Sigmoid colon (tissue), 7 donors: ENCODE measurements around the gene JMJD1C. TPM values are rescaled to one million over a fixed set of nuclear protein-coding genes. Genes with fewer than 3 reads are reported as not detected.

Experiments
- DNase-seq: peaks from one replicate; pipeline ENCODE4 v3.0.0-alpha.2; 2019
- H3K27ac ChIP-seq, 4 donors: fragments of 200-600 bp; sonication (generic); one replicate each; pipeline ENCODE4 v1.5.1; 2016 to 2019; ENCODE audit warnings: mild to moderate bottlenecking in 1 of 4
- H3K27me3 ChIP-seq, 3 donors: fragments of 200-600 bp; sonication (generic); one replicate each; pipeline ENCODE4 v1.5.1; 2019; ENCODE audit warnings: mild to moderate bottlenecking in 1 of 3
- H3K36me3 ChIP-seq, 4 donors: fragments of 200-600 bp; sonication (generic); one replicate each; pipeline ENCODE4 v1.5.1; 2016 to 2019
- H3K4me1 ChIP-seq, 4 donors: fragments of 200-600 bp; sonication (generic); one replicate each; pipeline ENCODE4 v1.5.1; 2017 to 2019
- H3K4me3 ChIP-seq, 4 donors: fragments of 200-600 bp; sonication (generic); one replicate each; pipeline ENCODE4 v1.5.1; 2017 to 2019; ENCODE audit warnings: mild to moderate bottlenecking in 2 of 4, moderate library complexity in 1 of 4
- H3K9me3 ChIP-seq, 4 donors: fragments of 200-600 bp in 3 of 4; sonication (generic) in 3 of 4; one replicate each; pipeline versions ENCODE4 v1.5.1 to v1.6.1; 2013 to 2019
- EP300 ChIP-seq, 4 donors: sonication (generic); formaldehyde crosslinking; IDR thresholded peaks; one replicate each; pipeline ENCODE4 v1.6.1; 2017; ENCODE audit warnings: antibody characterized with exemption in 4 of 4
- POLR2A ChIP-seq, 2 donors: fragments of 450-650 bp; IDR thresholded peaks; one replicate each; pipeline ENCODE4 v1.6.1; 2016; ENCODE audit warnings: antibody characterized with exemption in 2 of 2, mild to moderate bottlenecking in 2 of 2, moderate library complexity in 2 of 2
- POLR2AphosphoS5 ChIP-seq, 4 donors: sonication (generic); formaldehyde crosslinking; IDR thresholded peaks; one replicate each; pipeline ENCODE4 v1.6.1; 2017; ENCODE audit warnings: antibody characterized with exemption in 4 of 4
- WGBS, 2 donors: extraction: QIAGEN DNeasy Blood & Tissue Kit; methylation state at CpG; one replicate each; pipeline ENCODE4 v1.1.7; 2013; 5-methylcytosine and 5-hydroxymethylcytosine counted together
- intact Hi-C: fragments of 100-400 bp; cut with DNase I; formaldehyde crosslinking; loops from one replicate; pipeline ENCODE4 v1.15.1; 2023
- polyA plus RNA-seq, 3 donors: library from polyadenylated mRNA; stranded (reverse); fragments of 200-250 nt; gene quantifications; one replicate each; pipeline ENCODE4 v1.2.3, GENCODE V29; 2013
- total RNA-seq, 4 donors: library from RNA; depleted of rRNA; stranded (reverse); fragments of >200 nt; gene quantifications; one replicate each; pipeline ENCODE4 v1.1.0, GENCODE V29; 2016
- TF ChIP-seq, protein P1 (sequence below), 4 experiments: fragments of 450-650 bp in 3 of 4; fragments of 200-600 bp in 1 of 4; IDR thresholded peaks; one replicate each; pipeline ENCODE4 v1.5.1; 2016 to 2019; ENCODE audit warnings: antibody characterized with exemption in 4 of 4, mild to moderate bottlenecking in 3 of 4, moderate library complexity in 2 of 4
- donor health status: healthy with polysubstance abuse.
- donor health status: Bipolar disorder and iron deficiency.
- donor health status: healthy.

The JMJD1C gene
- total and polyA plus RNA-seq, 7 donors, result 13.2 to 134 (median 94.2) TPM

DNA sequence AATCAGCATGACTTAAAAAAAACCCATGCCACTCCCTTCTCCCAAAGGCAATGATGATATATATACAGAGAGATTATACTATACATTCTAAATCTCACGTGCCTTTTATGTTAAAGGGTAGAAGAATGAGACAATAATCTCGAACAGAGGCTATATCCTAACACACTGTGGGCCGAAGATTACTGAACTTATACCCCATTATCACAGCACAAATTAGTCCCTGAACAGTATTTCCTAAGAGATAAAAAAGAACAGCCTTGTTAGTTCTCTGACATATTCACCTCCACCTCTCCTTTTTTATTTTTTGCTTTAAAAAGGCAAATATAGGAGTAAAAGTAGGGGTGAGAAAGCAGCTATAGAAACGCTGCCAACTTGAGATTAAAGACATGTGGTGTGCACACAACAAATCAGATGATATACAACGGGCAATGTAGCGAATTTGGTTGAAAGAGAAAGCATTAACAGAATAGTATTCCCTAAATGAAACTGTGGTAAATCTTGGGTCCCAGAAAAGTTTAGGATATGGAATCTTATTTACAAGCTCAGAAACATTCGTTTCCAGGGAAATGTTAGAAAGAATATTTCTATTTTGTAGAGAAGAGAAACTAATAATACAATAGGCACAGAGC, 69.5 kb downstream of the JMJD1C start:
- TF ChIP-seq POLR2AphosphoS5 (IDR thresholded peaks at IDR 0.05) (no peak), EP300 (IDR thresholded peaks at IDR 0.05) (no peak), POLR2A (IDR thresholded peaks at IDR 0.05) (no peak)
- TF ChIP-seq, protein P1, sequence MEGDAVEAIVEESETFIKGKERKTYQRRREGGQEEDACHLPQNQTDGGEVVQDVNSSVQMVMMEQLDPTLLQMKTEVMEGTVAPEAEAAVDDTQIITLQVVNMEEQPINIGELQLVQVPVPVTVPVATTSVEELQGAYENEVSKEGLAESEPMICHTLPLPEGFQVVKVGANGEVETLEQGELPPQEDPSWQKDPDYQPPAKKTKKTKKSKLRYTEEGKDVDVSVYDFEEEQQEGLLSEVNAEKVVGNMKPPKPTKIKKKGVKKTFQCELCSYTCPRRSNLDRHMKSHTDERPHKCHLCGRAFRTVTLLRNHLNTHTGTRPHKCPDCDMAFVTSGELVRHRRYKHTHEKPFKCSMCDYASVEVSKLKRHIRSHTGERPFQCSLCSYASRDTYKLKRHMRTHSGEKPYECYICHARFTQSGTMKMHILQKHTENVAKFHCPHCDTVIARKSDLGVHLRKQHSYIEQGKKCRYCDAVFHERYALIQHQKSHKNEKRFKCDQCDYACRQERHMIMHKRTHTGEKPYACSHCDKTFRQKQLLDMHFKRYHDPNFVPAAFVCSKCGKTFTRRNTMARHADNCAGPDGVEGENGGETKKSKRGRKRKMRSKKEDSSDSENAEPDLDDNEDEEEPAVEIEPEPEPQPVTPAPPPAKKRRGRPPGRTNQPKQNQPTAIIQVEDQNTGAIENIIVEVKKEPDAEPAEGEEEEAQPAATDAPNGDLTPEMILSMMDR (IDR thresholded peaks at IDR 0.05), result no peak
- H3K9me3 ChIP-seq, result no peaks in the 10 kb centered on the region
- H3K4me1 ChIP-seq, result no peaks in the 10 kb centered on the region
- H3K36me3 ChIP-seq, result no peaks in the 10 kb centered on the region
- no peaks in the 10 kb centered on the region for H3K27me3 ChIP-seq
- intact Hi-C loops, result no loop called here
- no peak for DNase-seq
- no peak overlapping the region for H3K4me3 ChIP-seq
- 68 to 77% methylated on average over 7 of the region's 7 CpGs for WGBS, 2 donors
- H3K27ac ChIP-seq, result no peak overlapping the region

DNA sequence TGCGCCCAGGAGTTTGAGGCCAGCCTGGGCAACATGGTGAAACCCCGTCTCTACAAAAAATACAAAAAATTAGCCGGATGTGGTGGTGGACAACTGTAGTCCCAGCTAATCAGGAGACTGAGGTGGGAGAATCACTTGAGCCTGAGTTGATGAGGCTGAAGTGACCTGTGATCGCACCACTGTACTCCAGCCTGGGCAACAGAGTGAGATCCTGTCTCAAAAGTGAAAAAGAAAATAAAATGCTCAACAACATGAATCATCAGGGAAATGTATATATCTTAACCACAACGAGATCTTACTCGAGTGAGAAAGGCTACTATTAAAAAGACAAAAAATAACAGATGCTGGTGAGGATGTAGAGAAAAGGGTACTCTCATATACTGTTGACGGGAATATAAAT, 72.7 kb downstream of the JMJD1C start:
- Histone ChIP-seq H3K36me3 (no peaks in the 10 kb centered on the region), H3K4me1 (no peaks in the 10 kb centered on the region), H3K4me3 (no peak overlapping the region), H3K9me3 (no peaks in the 10 kb centered on the region), H3K27ac (no peak overlapping the region), H3K27me3 (no peaks in the 10 kb centered on the region)
- WGBS, 2 donors, result 90 to 94% methylated on average over 7 of the region's 7 CpGs
- intact Hi-C loops, result no loop called here
- DNase-seq, result no peak
- TF ChIP-seq, protein P1 (IDR thresholded peaks at IDR 0.05), result no peak
- TF ChIP-seq EP300 (IDR thresholded peaks at IDR 0.05) (no peak), POLR2AphosphoS5 (IDR thresholded peaks at IDR 0.05) (no peak), POLR2A (IDR thresholded peaks at IDR 0.05) (no peak)

DNA sequence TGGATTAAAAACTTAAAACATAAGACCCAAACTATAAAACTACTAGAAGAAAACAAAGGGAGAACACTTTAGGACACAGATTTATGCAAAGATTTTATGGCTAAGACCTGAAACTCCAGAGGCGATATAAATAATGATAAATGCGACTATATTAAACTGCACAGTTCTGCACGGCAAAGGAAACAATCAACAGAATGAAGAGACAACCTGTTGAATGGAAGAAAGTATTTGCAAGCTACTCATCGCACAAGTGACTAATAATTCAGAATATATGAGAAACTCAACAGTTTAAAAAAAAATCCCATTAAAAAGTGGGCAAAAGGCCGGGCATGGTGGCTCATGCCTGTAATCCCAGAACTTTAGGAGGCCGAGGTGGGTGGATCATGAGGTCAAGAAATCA, 73.6 kb downstream of the JMJD1C start:
- DNase-seq, result no peak
- WGBS, 2 donors, result 97 to 98% methylated on average over 6 of the region's 6 CpGs
- no peak overlapping the region for H3K4me3 ChIP-seq
- no peaks in the 10 kb centered on the region for H3K27me3 ChIP-seq
- H3K4me1 ChIP-seq, result no peaks in the 10 kb centered on the region
- no peaks in the 10 kb centered on the region for H3K9me3 ChIP-seq
- H3K27ac ChIP-seq, result no peak overlapping the region
- intact Hi-C loops, result no loop called here
- no peaks in the 10 kb centered on the region for H3K36me3 ChIP-seq
- TF ChIP-seq, protein P1 (IDR thresholded peaks at IDR 0.05), result no peak
- TF ChIP-seq EP300 (IDR thresholded peaks at IDR 0.05) (no peak), POLR2A (IDR thresholded peaks at IDR 0.05) (no peak), POLR2AphosphoS5 (IDR thresholded peaks at IDR 0.05) (no peak)

DNA sequence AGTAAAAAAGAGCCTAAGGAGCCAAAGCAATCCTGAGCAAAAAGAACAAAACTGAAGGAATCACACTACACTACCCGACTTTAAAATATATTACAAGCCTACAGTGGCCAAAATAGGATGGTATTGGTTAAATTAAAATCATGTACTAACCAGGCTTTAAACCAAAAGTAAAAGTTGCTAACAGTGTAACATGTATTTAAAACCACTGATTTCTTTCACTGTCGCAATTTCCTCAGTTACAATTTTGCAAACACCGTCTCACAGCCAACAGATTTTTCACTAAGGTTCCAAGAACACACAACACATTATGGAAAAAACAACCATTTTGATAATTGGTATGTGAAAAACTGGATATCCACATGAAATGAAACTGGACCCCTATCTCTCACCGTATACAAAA, 74.0 kb downstream of the JMJD1C start:
- TF ChIP-seq EP300 (IDR thresholded peaks at IDR 0.05), result no peak
- no peak for TF ChIP-seq POLR2A (IDR thresholded peaks at IDR 0.05)
- TF ChIP-seq, protein P1 (IDR thresholded peaks at IDR 0.05), result no peak
- TF ChIP-seq POLR2AphosphoS5 (IDR thresholded peaks at IDR 0.05), result no peak
- DNase-seq, result no peak
- H3K36me3 ChIP-seq, result no peaks in the 10 kb centered on the region
- no peaks in the 10 kb centered on the region for H3K9me3 ChIP-seq
- no peak overlapping the region for H3K27ac ChIP-seq
- no peak overlapping the region for H3K4me3 ChIP-seq
- intact Hi-C loops, result no loop called here
- no peaks in the 10 kb centered on the region for H3K27me3 ChIP-seq
- 83 to 92% methylated on average over 4 of the region's 4 CpGs for WGBS, 2 donors
- no peaks in the 10 kb centered on the region for H3K4me1 ChIP-seq

DNA sequence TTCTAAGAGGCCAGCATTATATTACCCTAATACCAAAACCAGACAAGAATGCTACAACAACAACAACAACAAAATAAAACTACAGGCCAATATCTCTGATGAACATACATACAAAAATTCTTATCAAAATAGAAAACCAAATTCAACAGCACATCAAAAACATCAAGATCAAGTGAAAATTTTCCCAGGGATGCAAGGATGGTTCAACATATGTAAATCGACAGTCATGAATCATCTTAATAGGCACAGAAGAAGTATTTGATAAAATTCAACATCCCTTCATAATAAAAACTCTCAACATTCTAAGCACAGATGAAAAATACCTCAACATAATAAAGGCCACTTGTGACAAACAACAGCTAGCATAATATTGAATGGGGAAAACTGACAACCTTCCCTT, 75.3 kb downstream of the JMJD1C start:
- Histone ChIP-seq H3K36me3 (no peaks in the 10 kb centered on the region), H3K9me3 (no peaks in the 10 kb centered on the region)
- 97 to 100% methylated on average over 1 of the region's 1 CpG for WGBS, 2 donors

More for the DNA sequence above, 75.3 kb downstream of the JMJD1C start:
- no peak for DNase-seq
- TF ChIP-seq EP300 (IDR thresholded peaks at IDR 0.05) (no peak), POLR2AphosphoS5 (IDR thresholded peaks at IDR 0.05) (no peak), POLR2A (IDR thresholded peaks at IDR 0.05) (no peak)
- TF ChIP-seq, protein P1 (IDR thresholded peaks at IDR 0.05), result no peak
- Histone ChIP-seq H3K4me1 (peaks cover 0 to 13% (median 4%) of the 10 kb centered on the region in 4 donors), H3K27ac (no peak overlapping the region), H3K4me3 (no peak overlapping the region), H3K27me3 (no peaks in the 10 kb centered on the region)
- intact Hi-C loops, result no loop called here
